ENCODE results near the gene CACNA1B. TPM values are rescaled to one million over a fixed set of nuclear protein-coding genes. Genes with fewer than 3 reads are reported as not detected.

Gene CACNA1B
- total and polyA plus RNA-seq, 9 of the 15 experiments (the other 6 are each of a cell fraction or from before 2014, with no cell fraction given): 0.01 to 0.04 TPM; not detected in 7

DNA sequence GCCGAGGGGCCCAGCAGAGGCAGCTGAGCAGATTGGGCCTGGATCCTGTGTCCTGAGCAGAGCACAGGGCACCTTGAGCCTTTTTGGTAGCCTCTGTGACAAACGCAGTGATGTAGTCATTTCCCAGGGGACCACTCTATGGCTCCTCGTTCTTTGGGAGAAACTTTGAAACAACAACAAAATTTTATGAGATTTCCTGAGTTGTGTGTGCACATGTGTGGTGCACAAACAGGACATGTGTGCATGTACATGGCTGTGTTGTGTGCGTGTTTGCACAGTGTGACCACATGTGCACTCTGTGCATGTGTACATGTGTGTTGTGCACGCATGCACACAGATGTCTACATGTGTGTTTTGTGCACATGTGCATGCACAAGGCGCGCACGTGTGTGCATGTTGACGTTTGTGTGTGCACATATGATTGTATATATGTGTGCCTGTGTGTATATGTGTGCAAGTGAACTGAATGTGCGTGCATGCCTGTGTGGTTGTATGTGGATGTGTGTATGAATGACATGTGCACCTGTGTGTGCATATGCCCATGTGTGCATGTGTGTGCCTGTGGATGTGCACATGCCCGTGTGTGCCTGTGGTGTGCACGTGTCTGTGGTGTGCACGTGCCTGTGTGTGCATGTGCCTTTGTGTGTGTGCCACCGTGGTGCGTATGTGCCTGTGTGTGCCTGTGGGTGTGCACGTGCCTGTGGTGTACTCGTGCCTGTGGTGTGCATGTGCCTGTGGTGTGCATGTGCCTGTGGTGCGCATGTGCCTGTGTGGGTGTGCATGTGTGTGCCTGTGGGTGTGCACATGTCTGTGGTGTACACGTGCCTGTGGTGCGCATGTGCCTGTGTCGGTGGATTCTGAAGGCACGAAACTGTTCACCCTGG, 221.6 kb downstream of the CACNA1B start:
- in situ Hi-C loops (cut with MboI): no loop called here
- H3K4me3 ChIP-seq: no peak overlapping the region

More for the DNA sequence above, 221.6 kb downstream of the CACNA1B start:
- 7% methylated on average over 22 of the region's 22 CpGs for WGBS (ENCODE audit: insufficient coverage, low coverage, missing lambda C conversion rate)
- BruUV-seq (replicated peaks): no TSS peak
- no peak overlapping the region for H3K4me2 ChIP-seq (ENCODE audit: insufficient read depth, low read length)
- H4K20me1 ChIP-seq (replicated peaks; ENCODE audit: control insufficient read depth, insufficient read depth, low read length): no peaks in the 10 kb centered on the region; the same call in 1 of the 2 replicates
- H3K27ac ChIP-seq (ENCODE audit: extremely low read depth, low read depth, low read length): no peak overlapping the region
- peaks cover 0 to 4% of the 10 kb centered on the region in 2 experiments; a peak in 2 of 5 replicates for H3K4me1 ChIP-seq (replicated peaks in 1 of 2; ENCODE audit: control insufficient read depth in 2 of 2, insufficient read depth in 2 of 2, low read length in 2 of 2)
- no peak for FAIRE-seq
- no peaks in the 10 kb centered on the region for H3K9me3 ChIP-seq (replicated peaks; ENCODE audit: control insufficient read depth, insufficient read depth, low read depth, low read length)
- H3K79me2 ChIP-seq (ENCODE audit: control insufficient read depth, insufficient read depth, low read length): no peaks in the 10 kb centered on the region
- peaks cover 0 to 55% of the 10 kb centered on the region in 2 experiments; a peak in 3 of 5 replicates for H3K27me3 ChIP-seq (ENCODE audit: control insufficient read depth in 2 of 2, insufficient read depth in 2 of 2, low read length in 2 of 2)
- no peak for DNase-seq (ENCODE audit: extremely low read depth in 1 of 4, low spot score in 3 of 4)
- H3K9ac ChIP-seq (ENCODE audit: insufficient read depth in 1 of 2, low read depth in 2 of 2, low read length in 2 of 2): no peak overlapping the region
- POLR2A ChIA-PET: interaction anchor here (1.0 kb wide), 1 partner anchor 145 kb away, joined by 3 read pairs; no protein-coding TSS in a partner anchor
- no peaks in the 10 kb centered on the region for H3K36me3 ChIP-seq (ENCODE audit: control insufficient read depth, insufficient read depth, low read length)
- H3K9me1 ChIP-seq (ENCODE audit: control insufficient read depth, insufficient read depth, low read length): no peaks in the 10 kb centered on the region
- CTCF ChIA-PET (ENCODE audit: low intra/inter-chr PET ratio): no interaction called here
- intact Hi-C loops (cut with micrococcal nuclease): no loop called here
- no peak overlapping the region for H2AFZ ChIP-seq (ENCODE audit: low read depth, low read length)
- TF ChIP-seq NRF1 (conservative IDR thresholded peaks at IDR 0.05 in 1 of 2, IDR thresholded peaks at IDR 0.05 in 1 of 2): 0 out of 4 replicates have a peak, but pooled peaks of 1 of the 2 experiments have one; percentile 10
- TF ChIP-seq, protein P1, sequence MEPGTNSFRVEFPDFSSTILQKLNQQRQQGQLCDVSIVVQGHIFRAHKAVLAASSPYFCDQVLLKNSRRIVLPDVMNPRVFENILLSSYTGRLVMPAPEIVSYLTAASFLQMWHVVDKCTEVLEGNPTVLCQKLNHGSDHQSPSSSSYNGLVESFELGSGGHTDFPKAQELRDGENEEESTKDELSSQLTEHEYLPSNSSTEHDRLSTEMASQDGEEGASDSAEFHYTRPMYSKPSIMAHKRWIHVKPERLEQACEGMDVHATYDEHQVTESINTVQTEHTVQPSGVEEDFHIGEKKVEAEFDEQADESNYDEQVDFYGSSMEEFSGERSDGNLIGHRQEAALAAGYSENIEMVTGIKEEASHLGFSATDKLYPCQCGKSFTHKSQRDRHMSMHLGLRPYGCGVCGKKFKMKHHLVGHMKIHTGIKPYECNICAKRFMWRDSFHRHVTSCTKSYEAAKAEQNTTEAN (CRISPR knock-in tag; IDR thresholded peaks at IDR 0.05): no peak
- TF ChIP-seq SP1 (CRISPR knock-in tag; IDR thresholded peaks at IDR 0.05): no peak
- TF ChIP-seq BHLHE40 (IDR thresholded peaks at IDR 0.05; ENCODE audit: low read length): peak; percentile 16; the same call in 1 of the 2 replicates
- peak in 1 of 2 experiments; percentile 71; a peak in 1 of 4 replicates for TF ChIP-seq KDM1A (IDR thresholded peaks at IDR 0.05)
- no peak for ATAC-seq
